GM12878 (cell line): Measurements from ENCODE around the gene KRT34. TPM values are rescaled to one million over a fixed set of nuclear protein-coding genes. Genes with fewer than 3 reads are reported as not detected.

ENCODE experiments used
- ATAC-seq: fragments of 200-7000 bp; cut with Tn5 transposase; 3 replicates; pipeline ENCODE4 v1.9.1; 2020; ENCODE audit warnings: mild to moderate bottlenecking, moderate library complexity
- BruUV-seq: library from RNA; stranded (reverse); fragments of 400-500 nt; replicated peaks from 2 replicates; lab custom pipeline; 2021; lab: Mats Ljungman, UMichigan
- CTCF ChIA-PET: fragments of 300-600 bp; sonication (Branson Sonifier 250); formaldehyde crosslinking; extraction: SDS; loops from one replicate; lab custom pipeline; 2021; ENCODE audit warnings: inconsistent platforms; lab: Yijun Ruan, JAX
- POLR2A ChIA-PET: fragments of 350-600 bp; formaldehyde crosslinking; extraction: SDS; loops from one replicate; lab custom pipeline; 2021; ENCODE audit warnings: inconsistent platforms; lab: Charles Lee
- RAD21 ChIA-PET: fragments of 300-600 bp; sonication (Branson Sonifier 250); formaldehyde crosslinking; loops from one replicate; lab custom pipeline; 2023; ENCODE audit warnings: antibody characterized with exemption; ENCODE audit not compliant: unreplicated experiment; lab: Charles Lee
- SMC1A ChIA-PET: fragments of 300-600 bp; sonication (Branson Sonifier 250); formaldehyde crosslinking; loops from one replicate; lab custom pipeline; 2023; ENCODE audit not compliant: unreplicated experiment, uncharacterized antibody; lab: Charles Lee
- DNase-seq: peaks from one replicate; pipeline ENCODE4 v3.0.0-alpha.2; 2011; ENCODE audit warnings: low read depth, low spot score
- FAIRE-seq: peaks from 3 replicates; lab custom pipeline; 2011; peaks lifted over from hg19 to GRCh38; lab: Jason Lieb, UNC
- H2AFZ ChIP-seq: 2 replicates; pipeline ENCODE4 v1.6.0; 2011; ENCODE audit warnings: low read depth, low read length, control low read depth; ENCODE audit not compliant: control insufficient read depth
- H3K27ac ChIP-seq: 2 replicates; pipeline ENCODE4 v1.5.1; 2011; ENCODE audit warnings: control low read depth; ENCODE audit not compliant: control insufficient read depth, insufficient read depth
- H3K27me3 ChIP-seq, 2 experiments: replicated peaks in 1 of 2; 2 replicates each; pipeline versions ENCODE4 v1.6.0 to v1.6.1; 2011; ENCODE audit warnings: low read length in 1 of 2; ENCODE audit not compliant: control insufficient read depth in 2 of 2, insufficient read depth in 2 of 2
- H3K36me3 ChIP-seq, 2 experiments: 2 replicates each; pipeline ENCODE4 v1.5.1; 2011; ENCODE audit warnings: low read length in 1 of 2; ENCODE audit not compliant: control insufficient read depth in 2 of 2, insufficient read depth in 2 of 2
- H3K4me1 ChIP-seq: 2 replicates; pipeline ENCODE4 v1.6.1; 2011; ENCODE audit warnings: mild to moderate bottlenecking, low read length, moderate library complexity, mixed read lengths; ENCODE audit not compliant: control insufficient read depth, insufficient read depth
- H3K4me2 ChIP-seq: 2 replicates; pipeline ENCODE4 v1.6.0; 2011; ENCODE audit warnings: control low read depth; ENCODE audit not compliant: control insufficient read depth, insufficient read depth
- H3K4me3 ChIP-seq: fragments of 200-600 bp; sonication (generic); 2 replicates; pipeline ENCODE4 v1.5.1; 2016
- H3K79me2 ChIP-seq: 2 replicates; pipeline ENCODE4 v1.6.0; 2011; ENCODE audit warnings: low read length; ENCODE audit not compliant: control insufficient read depth, insufficient read depth
- H3K9ac ChIP-seq: 2 replicates; pipeline ENCODE4 v1.8.0; 2011; ENCODE audit warnings: low read length, control low read depth, mixed read lengths; ENCODE audit not compliant: control insufficient read depth, insufficient read depth
- H3K9me3 ChIP-seq: replicated peaks from 3 replicates; pipeline ENCODE4 v1.5.1; 2011; ENCODE audit warnings: mild to moderate bottlenecking, low read length; ENCODE audit not compliant: control insufficient read depth, insufficient read depth
- H4K20me1 ChIP-seq: 2 replicates; pipeline ENCODE4 v1.6.0; 2011; ENCODE audit not compliant: control insufficient read depth, insufficient read depth
- BACH1 ChIP-seq: fragments of 450-650 bp; IDR thresholded peaks from 2 replicates; pipeline ENCODE4 v1.6.1; 2017; ENCODE audit warnings: mild to moderate bottlenecking, borderline replicate concordance
- CEBPB ChIP-seq, 2 experiments: fragments of 150-350 bp in 1 of 2; IDR thresholded peaks; 2 replicates each; pipeline ENCODE4 v1.6.1; 2012 to 2014; ENCODE audit warnings: low read depth in 2 of 2, low read length in 2 of 2, borderline replicate concordance in 1 of 2, inconsistent platforms in 1 of 2
- CHD4 ChIP-seq: fragments of 200-600 bp; sonication (generic); IDR thresholded peaks from 2 replicates; pipeline ENCODE4 v1.6.1; 2016; ENCODE audit warnings: mild to moderate bottlenecking
- FOS ChIP-seq: IDR thresholded peaks from 3 replicates; pipeline ENCODE4 v1.6.1; 2011; ENCODE audit warnings: borderline replicate concordance; ENCODE audit not compliant: insufficient read length; ENCODE audit errors: extremely low read depth
- GABPA ChIP-seq: IDR thresholded peaks from 2 replicates; pipeline ENCODE4 v1.6.1; 2014; ENCODE audit warnings: antibody characterized with exemption, low read depth, mild to moderate bottlenecking, inconsistent platforms
- KAT2A ChIP-seq: conservative IDR thresholded peaks from 2 replicates; pipeline ENCODE4 v1.6.1; 2011; ENCODE audit warnings: low read depth, low read length; ENCODE audit not compliant: control insufficient read depth
- MLLT1 ChIP-seq: fragments of 450-650 bp; IDR thresholded peaks from 2 replicates; pipeline ENCODE4 v1.6.1; 2016; ENCODE audit warnings: mild to moderate bottlenecking
- MTA2 ChIP-seq: fragments of 450-650 bp; IDR thresholded peaks from 2 replicates; pipeline ENCODE4 v1.6.1; 2016; ENCODE audit warnings: low read depth, mild to moderate bottlenecking, moderate library complexity
- MXI1 ChIP-seq: fragments of 150-350 bp; IDR thresholded peaks from 2 replicates; pipeline ENCODE4 v1.6.1; 2011; ENCODE audit warnings: low read depth, mild to moderate bottlenecking, inconsistent platforms, low read length, improper control_type of control experiment
- RBBP5 ChIP-seq: fragments of 200-600 bp; sonication (generic); conservative IDR thresholded peaks from 2 replicates; pipeline ENCODE4 v1.6.1; 2016
- RFX5 ChIP-seq: IDR thresholded peaks from 2 replicates; pipeline ENCODE4 v1.6.1; 2011; ENCODE audit warnings: low read depth, low read length, improper control_type of control experiment
- STAT3 ChIP-seq: IDR thresholded peaks from 2 replicates; pipeline ENCODE4 v1.6.1; 2011; ENCODE audit warnings: low read depth, low read length, improper control_type of control experiment
- TCF7 ChIP-seq: IDR thresholded peaks from 2 replicates; pipeline ENCODE4 v1.6.1; 2014; ENCODE audit warnings: antibody characterized with exemption, borderline replicate concordance
- ZNF217 ChIP-seq: fragments of 450-650 bp; IDR thresholded peaks from 2 replicates; pipeline ENCODE4 v1.6.1; 2017; ENCODE audit warnings: antibody characterized with exemption, mild to moderate bottlenecking
- WGBS: methylation state at CpG from one replicate; pipeline ENCODE4 v1.1.6; 2016; ENCODE audit warnings: low lambda C conversion rate; ENCODE audit not compliant: insufficient replicate concordance, insufficient coverage; ENCODE audit errors: missing lambda C conversion rate; 5-methylcytosine and 5-hydroxymethylcytosine counted together
- in situ Hi-C: fragments of 300-500 bp; cut with MboI; formaldehyde crosslinking; loops from 9 replicates; pipeline ENCODE4 v1.14.3; 2018; ENCODE audit warnings: mixed read lengths
- intact Hi-C: fragments of 100-400 bp; cut with micrococcal nuclease; formaldehyde crosslinking; loops from one replicate; pipeline ENCODE4 v1.14.2; 2022; ENCODE audit not compliant: unreplicated experiment
- polyA plus RNA-seq, 11 experiments: library from polyadenylated mRNA; depleted of rRNA in 4 of 11; unstranded in 6 of 11; stranded (reverse) in 5 of 11; fragments of >200 nt; fragmentation: Nextera tagmentation in 4 of 11; fragmentation: Illumina TruSeq in 1 of 11; extraction: Ambion mirVana in 4 of 11; extraction: Trizol in 1 of 11; gene quantifications; 1 replicate in 1 of 11; 2 replicates in 10 of 11; pipeline versions ENCODE4 v1.2.1 to v1.2.3, GENCODE V29; 2011 to 2016; ENCODE audit warnings: inconsistent platforms in 2 of 11, missing spikeins in 2 of 11, low read depth in 1 of 11
- total RNA-seq, 4 experiments: library from RNA; depleted of rRNA in 3 of 4; stranded (reverse); fragments of >200 nt in 3 of 4; fragmentation: Illumina TruSeq in 1 of 4; extraction: Trizol in 1 of 4; gene quantifications; 2 replicates each; pipeline versions ENCODE4 v1.2.1 to v1.2.3, GENCODE V29; 2013 to 2021
- TF ChIP-seq, protein P1 (sequence below): IDR thresholded peaks from 2 replicates; pipeline ENCODE4 v1.6.1; 2012; ENCODE audit warnings: low read depth, low read length, improper control_type of control experiment

KRT34 gene
- total and polyA plus RNA-seq, 10 of the 15 experiments (the other 5 are each of a cell fraction or from before 2014, with no cell fraction given) = not detected

DNA sequence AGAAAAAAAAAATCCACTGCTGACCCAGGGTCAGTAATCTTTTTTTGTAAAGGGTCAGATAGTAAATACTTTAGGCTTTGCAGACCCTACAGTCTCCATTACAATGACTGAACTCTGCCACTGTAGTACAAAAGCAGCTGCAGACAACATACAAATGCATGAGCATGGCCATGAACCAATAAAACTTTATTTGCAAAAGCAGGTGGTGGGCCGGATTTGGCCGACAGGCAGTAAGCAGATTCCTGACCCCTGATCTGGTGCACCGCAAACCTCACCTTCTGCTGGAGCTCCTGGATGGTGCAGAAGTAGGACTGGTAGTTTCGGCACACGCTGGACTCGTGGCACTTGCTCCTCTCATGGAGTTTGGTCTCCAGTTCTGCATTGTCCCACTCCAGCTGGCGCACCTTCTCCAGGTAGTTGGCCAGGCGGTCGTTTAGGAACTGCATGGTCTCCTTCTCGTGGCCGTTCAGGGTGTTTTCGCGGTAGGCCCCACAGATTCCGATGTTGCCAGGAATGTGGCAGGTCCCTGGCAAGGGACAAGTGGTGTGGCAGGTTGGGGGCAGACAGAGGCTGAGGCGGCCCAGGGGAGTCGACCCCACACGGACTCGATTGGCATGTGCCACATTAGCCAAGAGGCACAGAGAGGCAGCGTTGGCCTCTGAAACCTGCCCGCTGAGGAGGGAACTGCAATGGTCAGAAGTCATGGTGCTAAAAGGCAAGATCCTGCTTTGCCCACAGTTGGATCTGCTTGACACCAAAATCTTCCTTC lies 29.1 kb upstream of the KRT34 start:
- RAD21 ChIA-PET = no interaction called here
- in situ Hi-C loops = no loop called here
- SMC1A ChIA-PET = no interaction called here
- no peaks in the 10 kb centered on the region for H3K79me2 ChIP-seq
- H3K27ac ChIP-seq = no peak overlapping the region
- FAIRE-seq (no peak), ATAC-seq (no peak), DNase-seq (no peak)
- H2AFZ ChIP-seq = no peak overlapping the region
- H3K4me1 ChIP-seq = no peaks in the 10 kb centered on the region
- TF ChIP-seq CHD4 (no peak), MXI1 (no peak), MLLT1 (no peak), GABPA (no peak), FOS (no peak), STAT3 (no peak), ZNF217 (no peak), RBBP5 (no peak), KAT2A (no peak), RFX5 (no peak), BACH1 (no peak), TCF7 (no peak), CEBPB (IDR thresholded peaks at IDR 0.05; ENCODE audit: borderline replicate concordance in 1 of 2, low read depth in 2 of 2, low read length in 2 of 2) (no peak), MTA2 (no peak)
- TF ChIP-seq, protein P1, sequence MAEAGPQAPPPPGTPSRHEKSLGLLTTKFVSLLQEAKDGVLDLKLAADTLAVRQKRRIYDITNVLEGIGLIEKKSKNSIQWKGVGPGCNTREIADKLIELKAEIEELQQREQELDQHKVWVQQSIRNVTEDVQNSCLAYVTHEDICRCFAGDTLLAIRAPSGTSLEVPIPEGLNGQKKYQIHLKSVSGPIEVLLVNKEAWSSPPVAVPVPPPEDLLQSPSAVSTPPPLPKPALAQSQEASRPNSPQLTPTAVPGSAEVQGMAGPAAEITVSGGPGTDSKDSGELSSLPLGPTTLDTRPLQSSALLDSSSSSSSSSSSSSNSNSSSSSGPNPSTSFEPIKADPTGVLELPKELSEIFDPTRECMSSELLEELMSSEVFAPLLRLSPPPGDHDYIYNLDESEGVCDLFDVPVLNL = no peak
- POLR2A ChIA-PET = no interaction called here
- BruUV-seq = no TSS peak
- peaks cover 0 to 2% of the 10 kb centered on the region in 2 experiments; a peak in 1 of 4 replicates for H3K27me3 ChIP-seq
- intact Hi-C loops = no loop called here
- H3K9ac ChIP-seq = no peak overlapping the region
- H3K4me3 ChIP-seq = no peak overlapping the region
- no peaks in the 10 kb centered on the region for H3K9me3 ChIP-seq
- no peaks in the 10 kb centered on the region for H4K20me1 ChIP-seq
- 44% methylated on average over 20 of the region's 20 CpGs for WGBS
- H3K4me2 ChIP-seq = no peak overlapping the region
- CTCF ChIA-PET = no interaction called here
- H3K36me3 ChIP-seq = no peaks in the 10 kb centered on the region
